GM18861 (cell line): ENCODE results near the gene DPM2.

Experiments
- ATAC-seq: cut with Tn5 transposase; IDR thresholded peaks from one replicate; pipeline ENCODE4 v1.9.1; 2021; ENCODE audit not compliant: unreplicated experiment

The DPM2 gene

DNA sequence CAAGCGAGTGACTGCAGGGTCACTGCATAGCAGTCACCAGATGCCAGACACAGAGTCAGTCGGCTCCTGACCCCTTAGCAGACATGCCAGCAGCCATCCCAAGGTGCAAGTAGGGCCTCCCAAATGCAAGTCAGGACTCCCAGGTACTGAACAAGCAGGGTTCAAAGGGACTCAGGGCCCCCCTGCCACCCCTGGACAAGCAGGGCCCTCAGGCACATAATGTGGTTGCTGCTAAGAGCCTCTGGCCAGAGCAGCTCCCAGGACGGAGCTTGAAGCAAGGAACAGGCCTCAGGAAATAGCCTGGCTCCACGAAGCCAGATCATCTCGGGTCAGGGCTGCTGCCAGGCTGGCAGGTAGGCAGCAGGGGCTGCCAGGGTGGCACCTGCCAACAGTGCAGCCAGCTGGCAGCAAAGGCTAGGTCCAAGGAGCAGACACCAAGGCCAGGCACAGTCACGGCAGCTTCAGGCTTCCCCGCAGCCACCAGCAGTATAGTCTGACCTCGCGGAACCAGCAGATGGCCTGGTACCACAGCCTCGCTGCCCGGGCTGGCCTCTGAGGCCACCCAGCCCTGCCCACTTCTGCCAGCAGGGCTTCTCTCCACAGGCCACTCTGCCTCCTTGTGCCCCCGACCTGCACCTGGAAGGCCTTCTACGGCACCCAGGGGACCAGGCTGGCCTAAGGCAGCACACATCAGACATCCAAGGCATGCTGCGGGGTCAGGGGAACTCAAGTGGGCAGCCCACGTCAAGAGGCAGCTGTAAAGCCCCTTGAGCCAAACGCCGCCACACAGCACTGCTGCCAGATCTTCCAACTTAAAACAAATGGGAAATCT is 35.7 kb upstream of the DPM2 start:
- ATAC-seq = no peak

DNA sequence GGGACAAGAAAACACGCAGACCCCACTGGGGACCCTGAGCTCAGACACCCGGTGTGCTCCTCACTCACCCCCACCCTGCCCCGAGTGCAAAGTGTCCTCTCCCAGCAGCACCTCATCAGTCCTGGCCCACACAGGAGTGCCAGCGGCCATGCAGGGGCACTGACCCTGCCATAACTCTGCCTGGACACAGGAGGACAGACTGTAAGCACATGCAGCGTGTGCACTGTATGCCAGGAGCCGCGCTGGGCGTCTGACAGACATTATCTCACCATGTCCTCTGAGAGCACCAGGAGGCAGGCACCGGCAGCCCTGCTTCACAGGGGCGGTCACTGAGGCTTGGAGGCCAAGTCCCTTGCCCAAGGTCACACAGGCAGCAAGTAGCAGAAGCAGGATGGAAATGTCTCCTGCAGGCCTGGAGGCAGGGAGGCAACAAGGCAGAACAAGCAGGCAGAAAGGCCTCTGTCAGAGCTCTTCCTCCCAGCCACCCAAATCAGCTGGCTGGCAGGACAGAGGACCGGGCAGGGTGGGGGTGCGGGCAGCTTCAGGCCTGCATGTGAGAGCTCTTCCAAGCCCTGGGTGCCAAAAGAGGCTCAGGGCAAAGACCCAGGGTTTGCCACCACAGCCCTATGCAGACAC is 34.7 kb upstream of the DPM2 start:
- no peak for ATAC-seq

DNA sequence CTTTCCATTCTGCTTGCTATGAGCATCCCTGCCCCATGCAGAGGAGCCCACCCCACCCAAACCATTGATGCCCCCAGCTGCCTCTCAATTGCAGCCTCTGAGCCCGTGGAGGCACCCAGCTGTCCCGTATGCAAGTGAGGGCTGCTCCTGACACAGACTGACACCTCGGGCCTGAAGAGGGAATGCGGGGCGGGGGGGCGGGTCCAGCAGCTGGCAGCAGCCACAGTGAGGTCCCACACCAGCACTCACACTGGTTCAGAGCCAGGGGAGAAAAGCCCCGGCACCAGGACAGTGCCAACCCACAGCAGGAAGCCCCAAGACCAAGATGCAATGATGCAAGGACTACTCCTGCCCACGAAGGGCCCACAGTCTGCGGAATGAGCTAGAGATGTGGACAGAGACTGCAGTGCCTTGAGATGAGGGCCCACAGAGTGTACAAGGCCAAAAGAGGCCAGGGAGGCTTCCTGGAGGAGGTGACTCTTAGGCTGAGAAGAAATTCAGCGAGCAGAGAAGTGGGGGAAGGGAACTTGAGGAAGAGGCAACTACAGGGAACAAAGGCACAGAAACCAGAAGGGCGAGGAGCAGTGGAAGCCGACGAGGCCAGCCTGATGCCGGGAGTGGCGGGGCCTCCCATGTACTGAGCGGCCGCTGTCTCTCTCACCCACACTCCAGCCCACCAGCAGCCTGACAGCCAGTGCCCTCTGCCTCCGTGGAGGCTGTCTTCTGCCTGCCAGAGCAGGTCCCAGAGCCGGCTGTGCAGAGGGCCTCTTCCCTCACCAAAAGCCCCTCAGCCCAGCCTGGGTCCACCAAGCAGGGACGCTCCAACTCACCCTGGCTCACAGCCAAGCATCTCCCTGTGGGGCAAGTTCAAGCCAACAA is 33.9 kb upstream of the DPM2 start:
- ATAC-seq = no peak

GRCh38 chr9:127970401-127971313 is 33.0 kb upstream of the DPM2 start:
- ATAC-seq = peak; percentile 76

DNA sequence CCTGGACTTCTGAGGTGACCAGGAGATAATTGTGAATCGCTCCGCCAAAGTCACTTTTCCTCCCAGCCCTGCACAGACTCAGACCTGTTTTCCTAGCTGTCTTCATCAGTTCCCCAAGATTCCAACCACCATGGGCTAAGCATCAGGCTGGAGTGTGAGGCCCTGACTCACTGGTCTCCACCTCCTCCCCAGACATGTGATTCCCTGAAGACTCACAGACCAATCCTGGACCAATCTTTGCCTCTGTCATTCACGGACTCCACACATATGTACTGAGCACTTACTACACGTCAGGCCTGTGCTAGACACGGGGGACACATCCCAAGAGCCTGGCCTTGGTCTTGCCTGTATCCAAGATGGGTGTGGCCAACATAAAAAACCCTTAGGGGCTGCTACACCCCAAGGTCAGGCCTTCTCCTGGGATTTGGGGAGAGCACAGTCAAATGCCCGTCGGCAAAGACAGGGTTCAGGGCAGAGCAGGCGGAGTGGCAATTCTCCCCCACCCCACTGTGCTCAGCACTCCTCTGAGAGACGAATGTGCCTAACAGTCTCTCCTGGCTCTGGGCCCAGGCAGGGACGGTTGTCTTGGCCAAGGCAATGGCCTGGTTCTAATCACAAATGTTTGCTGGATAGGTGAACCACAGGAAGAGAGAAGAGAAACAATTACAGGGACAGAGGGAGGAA is 31.2 kb upstream of the DPM2 start:
- no peak for ATAC-seq

DNA sequence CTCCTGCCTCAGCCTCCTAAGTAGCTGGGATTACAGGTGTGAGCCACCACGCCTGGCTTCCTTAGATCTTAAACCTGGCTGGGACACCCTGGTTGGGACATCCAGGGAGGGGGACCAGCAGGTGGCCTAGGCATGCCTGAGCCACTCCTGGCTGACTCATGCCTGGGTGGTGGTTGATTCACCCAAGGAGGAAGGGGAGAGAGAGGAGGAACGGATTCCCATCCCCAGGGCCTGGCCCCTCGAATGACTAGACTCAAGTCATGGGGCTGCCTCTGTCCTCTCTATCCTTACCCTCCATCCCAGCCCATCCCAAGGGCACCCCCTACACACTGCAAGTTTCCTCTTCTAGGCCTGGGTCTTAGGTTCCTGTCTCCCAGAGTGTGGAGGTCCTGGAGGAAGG is 30.4 kb upstream of the DPM2 start:
- ATAC-seq = no peak

GRCh38 chr9:127967151-127967809 is 29.6 kb upstream of the DPM2 start:
- no peak for ATAC-seq

DNA sequence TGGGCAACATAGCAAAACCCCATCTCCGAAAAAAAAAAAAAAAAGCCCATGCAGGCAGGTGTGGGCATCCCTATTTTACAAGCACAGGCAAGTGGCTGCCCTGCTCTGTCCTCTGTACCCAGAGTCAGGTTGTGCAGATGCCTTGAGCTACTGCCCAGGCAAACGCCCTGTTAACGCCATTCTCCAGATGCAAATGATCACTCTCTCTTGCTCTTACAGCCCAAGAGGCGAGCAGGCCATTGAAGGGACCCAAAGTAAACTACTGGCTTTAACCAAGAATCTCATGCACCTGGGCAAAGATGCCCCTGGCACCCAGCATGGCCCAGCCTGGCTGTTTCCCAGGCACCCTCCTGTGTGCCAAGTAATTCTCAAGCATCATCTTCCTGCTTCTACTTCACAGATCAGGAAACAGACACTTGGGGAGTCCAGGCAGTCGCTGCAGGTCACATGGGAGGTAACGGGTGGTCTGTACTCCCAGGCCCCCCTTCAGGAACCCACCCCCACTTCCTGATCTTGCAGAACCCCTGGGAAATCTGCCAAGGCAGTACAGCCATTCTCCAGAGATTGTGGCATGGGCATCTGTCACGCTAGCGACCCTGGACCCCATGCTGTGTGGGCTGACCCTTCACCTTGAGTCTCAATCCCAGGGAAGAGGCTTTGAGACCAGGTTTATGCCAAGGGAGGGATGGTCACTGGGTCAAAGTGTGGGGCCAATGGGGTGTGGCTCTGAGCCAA is 28.9 kb upstream of the DPM2 start:
- ATAC-seq = no peak

DNA sequence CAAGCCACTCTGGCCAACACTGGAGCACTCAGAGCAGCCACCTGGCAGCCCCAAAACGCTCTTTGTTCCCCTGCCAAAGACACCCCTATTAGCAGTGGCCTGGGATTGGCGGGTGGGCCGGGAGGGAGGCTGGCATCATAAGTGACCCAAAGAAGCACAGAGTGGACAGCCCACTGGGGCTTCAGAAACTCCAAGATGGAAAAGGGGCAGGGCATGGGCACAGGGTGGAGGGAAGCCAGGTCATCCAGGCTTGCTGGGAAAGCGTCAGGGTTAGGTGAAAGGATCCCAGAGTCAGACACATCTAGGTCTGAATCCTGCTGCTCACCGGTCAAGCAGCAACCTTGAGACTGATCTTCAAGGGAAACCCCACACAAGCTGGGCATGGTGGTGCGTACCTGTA is 28.3 kb upstream of the DPM2 start:
- ATAC-seq = no peak

DNA sequence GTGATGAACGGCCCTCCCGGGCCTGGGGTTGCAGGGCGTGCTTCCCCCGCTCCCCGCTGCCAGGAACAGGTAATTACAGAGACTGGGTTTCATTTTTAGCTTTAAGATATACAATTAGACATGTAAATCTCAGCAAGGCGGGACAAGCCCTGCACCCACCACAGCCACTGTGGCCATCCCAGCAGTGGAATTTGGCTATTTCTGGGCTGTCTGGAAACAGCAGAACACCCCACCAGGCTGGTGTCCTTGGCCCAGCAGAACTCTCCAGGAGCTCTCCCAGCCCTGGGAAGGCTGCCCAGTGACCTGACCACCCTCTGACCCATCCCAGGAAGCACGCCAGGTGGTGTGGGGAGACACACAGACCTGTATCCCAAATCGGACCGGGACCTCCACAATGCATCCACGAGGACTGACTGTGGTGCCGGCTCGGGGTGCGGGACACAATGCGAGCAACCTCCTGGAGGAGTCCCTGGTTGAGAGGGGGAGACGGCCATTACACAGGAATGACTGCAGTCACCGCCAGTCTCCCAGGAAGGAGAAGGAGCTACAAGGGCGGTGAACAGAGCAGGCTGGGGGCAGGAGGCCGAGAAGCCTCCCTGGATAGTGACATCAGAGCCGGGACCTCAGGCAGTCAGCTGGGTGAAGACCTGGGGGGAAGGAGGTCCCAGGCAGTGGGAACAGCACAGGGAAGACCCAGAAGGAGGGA is 25.9 kb upstream of the DPM2 start:
- no peak for ATAC-seq

GRCh38 chr9:127963041-127963358 is 25.3 kb upstream of the DPM2 start:
- ATAC-seq = no peak

GRCh38 chr9:127962278-127962677 is 24.6 kb upstream of the DPM2 start:
- no peak for ATAC-seq

GRCh38 chr9:127961613-127962155 is 24.0 kb upstream of the DPM2 start:
- ATAC-seq = no peak

DNA sequence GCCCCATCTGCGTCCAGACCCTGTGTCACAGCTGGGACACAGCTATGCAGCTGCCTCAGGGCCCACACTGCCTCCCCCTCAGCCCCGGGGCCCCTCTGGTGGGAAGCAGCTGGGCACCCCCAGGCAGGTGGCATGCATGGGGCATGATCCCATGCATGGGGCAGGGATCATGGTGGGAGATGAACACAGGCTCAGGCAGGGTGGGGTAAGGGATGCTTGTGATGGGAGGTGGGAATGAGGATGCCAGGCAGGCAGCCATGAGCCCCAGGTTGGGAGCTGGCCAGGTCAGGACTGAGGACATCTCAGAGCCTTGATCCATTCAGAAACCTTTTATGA is 23.5 kb upstream of the DPM2 start:
- no peak for ATAC-seq

DNA sequence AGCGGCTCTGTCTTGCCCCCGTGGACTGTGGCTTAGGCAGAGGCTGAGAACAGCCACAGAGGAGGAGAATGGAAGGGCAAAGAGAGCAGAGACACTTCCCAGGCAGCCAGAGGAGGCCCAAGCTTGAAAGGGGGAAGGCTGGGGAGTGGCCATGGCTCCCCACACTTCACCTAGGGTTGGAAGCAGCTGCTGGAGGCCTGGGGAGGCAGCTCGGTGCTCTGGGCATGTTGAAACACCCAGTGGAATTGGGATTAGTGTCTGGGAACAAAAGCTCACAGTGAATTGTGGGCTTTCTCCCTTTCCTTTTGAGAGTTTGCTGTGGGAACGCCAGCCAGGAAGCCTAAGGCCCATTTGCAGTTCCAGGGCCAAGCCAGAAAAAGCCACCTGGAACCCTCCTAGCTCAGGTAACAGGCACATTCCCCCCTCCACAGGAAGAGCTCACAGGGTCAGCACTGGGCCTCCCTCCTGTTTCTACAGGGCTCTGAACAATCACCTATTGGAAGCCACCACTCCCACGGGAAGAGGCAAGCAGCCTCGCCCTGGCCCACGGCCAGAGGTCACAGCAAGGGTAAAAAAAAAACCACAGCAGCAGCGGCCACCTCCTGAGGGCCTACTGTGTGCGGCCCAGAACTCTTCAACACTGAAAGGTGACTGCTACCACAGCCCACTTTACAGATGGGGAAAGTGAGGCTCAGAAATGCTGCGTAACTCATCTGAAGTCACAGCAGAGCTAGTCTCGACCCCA is 22.9 kb upstream of the DPM2 start:
- no peak for ATAC-seq

DNA sequence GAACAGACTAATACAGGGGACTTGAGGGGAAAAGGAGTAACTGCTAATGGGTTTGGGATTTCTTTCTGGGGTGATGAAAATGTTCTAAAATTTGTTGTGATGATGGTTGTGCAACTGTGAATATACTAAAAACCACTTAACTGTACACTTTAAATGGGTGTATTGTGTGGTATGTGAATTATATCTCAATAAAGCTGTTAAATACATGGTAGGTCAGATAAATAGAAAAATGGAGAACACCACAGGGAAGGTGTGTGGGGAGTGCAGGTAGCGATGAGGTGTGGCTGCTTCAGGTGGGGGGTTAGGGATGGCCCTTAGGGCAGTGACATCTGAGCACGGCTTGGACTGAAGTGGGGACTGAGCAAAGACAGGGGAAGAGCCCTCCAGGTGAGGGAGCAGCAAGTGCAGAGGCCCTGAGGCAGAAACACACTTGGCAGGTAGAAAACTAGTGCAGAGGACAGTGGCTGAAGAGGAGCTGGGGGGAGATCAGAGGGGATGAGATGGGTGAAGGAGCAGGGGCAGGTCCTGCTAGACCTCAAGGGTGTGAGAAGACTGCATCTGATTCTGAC is 22.3 kb upstream of the DPM2 start:
- no peak for ATAC-seq

DNA sequence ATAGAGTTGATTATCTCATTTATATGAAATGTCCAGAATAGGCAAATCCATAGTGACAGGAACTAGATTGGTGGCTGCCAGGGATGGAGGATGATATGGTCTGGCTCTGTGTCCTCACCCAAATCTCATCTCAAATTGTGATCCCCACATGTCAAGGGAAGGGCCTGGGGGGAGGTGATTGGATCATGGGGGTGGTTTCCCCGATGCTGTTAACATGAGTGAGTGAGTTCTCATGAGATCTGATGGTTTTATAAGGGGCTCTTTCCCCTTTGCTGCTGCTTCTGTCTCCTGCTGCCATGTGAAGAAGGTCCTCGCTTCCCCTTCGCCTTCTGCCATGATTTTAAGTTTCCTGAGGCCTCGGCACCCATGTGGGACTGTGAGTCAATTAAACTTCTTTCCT is 21.7 kb upstream of the DPM2 start:
- no peak for ATAC-seq
